GM12864 (cell line): Measurements from ENCODE around the gene ARHGEF4.

ENCODE experiments used
- DNase-seq: peaks from one replicate; pipeline ENCODE4 v3.0.0-alpha.2; 2011; ENCODE audit warnings: low read depth
- H3K4me3 ChIP-seq: 2 replicates; pipeline ENCODE4 v1.5.1; 2011; ENCODE audit warnings: mild to moderate bottlenecking, low read depth, low read length, control low read depth
- TF ChIP-seq, protein P1 (sequence below): IDR thresholded peaks from 2 replicates; pipeline ENCODE4 v1.5.1; 2011; ENCODE audit warnings: low read depth, mild to moderate bottlenecking, moderate library complexity, low read length, control low read depth, inconsistent platforms; ENCODE audit errors: missing control alignments

The ARHGEF4 gene

DNA sequence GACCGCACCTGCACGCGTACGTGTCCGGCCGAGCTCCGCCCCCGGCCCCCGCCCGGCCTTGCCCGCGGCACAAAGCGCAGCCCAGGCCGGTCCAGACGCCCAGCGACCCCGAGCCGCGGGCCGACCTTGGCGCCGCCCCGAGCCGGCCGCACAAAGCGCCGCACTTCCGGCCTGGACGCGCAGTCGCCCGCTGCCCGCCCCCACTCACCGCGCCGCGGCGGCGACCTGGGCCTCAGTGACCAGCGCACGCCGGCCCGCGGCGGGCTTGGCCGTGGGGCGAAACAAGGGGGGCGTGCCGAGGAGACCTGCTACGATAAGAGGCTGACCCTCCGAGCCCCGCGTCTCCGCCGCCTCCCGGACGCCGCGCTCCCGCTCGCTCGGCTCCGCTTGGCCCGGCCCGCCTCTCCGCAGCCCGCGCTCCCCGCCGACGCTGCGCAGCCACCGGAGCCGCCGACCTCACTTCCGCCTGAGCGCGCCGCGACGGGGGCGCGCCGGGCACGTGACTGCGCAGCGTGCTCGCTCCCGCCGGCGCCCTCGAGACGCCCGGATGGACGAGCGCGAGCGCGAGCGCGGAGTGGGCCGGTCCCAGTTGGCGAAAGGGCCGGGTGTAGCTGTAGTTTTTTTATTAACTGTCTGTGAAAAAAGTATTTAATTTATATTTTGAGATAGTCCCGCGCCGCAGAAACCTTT, 256.4 kb downstream of the ARHGEF4 start, which contains the start of gene FAM168B:
FAM168B (minus strand) TSS at position 455 of the 690 bp plus-strand sequence. CDS start 10,814 bp downstream, outside the sequence.
- DNase-seq = peak; percentile 58
- H3K4me3 ChIP-seq = peak within 1 kb of the TSS; percentile 70
- TF ChIP-seq, protein P1, sequence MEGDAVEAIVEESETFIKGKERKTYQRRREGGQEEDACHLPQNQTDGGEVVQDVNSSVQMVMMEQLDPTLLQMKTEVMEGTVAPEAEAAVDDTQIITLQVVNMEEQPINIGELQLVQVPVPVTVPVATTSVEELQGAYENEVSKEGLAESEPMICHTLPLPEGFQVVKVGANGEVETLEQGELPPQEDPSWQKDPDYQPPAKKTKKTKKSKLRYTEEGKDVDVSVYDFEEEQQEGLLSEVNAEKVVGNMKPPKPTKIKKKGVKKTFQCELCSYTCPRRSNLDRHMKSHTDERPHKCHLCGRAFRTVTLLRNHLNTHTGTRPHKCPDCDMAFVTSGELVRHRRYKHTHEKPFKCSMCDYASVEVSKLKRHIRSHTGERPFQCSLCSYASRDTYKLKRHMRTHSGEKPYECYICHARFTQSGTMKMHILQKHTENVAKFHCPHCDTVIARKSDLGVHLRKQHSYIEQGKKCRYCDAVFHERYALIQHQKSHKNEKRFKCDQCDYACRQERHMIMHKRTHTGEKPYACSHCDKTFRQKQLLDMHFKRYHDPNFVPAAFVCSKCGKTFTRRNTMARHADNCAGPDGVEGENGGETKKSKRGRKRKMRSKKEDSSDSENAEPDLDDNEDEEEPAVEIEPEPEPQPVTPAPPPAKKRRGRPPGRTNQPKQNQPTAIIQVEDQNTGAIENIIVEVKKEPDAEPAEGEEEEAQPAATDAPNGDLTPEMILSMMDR = no peak

DNA sequence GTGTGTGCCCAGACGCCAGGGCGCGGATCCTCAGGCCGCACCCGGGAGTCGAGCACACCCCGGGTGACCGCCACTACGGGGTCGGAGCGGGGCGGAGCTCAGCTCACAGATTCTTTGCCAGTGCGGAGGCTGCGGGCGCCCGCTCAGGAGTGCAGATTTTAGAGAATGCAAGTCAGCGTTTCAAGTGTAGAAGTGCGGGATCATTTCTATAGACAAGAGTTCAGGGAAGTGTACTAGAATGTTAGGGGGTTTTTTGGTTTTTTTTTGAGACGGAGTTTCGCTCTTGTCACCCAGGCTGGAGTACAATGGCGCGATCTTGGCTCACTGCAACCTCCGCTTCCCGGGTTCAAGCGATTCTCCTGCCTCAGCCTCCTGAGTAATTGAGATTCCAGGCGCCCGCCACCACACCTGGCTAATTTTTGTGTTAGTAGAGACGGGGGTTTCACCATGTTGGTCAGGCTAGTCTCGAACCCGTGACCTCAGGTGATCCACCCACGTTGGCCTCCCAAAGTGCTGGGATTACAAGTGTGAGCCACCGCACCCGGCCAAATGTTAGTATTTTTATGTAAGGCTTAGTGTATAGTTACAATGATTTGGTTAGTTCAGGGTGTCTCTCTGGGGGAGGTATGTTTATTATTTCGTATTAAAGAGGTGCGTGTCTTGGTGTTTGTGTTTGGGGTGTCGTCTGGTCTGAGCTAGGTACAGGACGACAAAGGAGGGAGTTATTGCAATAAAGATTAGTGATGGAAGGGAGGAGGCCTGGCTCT, 257.2 kb downstream of the ARHGEF4 start:
- TF ChIP-seq, protein P1 = no peak
- peak overlapping the region; percentile 70 for H3K4me3 ChIP-seq
- no peak for DNase-seq

DNA sequence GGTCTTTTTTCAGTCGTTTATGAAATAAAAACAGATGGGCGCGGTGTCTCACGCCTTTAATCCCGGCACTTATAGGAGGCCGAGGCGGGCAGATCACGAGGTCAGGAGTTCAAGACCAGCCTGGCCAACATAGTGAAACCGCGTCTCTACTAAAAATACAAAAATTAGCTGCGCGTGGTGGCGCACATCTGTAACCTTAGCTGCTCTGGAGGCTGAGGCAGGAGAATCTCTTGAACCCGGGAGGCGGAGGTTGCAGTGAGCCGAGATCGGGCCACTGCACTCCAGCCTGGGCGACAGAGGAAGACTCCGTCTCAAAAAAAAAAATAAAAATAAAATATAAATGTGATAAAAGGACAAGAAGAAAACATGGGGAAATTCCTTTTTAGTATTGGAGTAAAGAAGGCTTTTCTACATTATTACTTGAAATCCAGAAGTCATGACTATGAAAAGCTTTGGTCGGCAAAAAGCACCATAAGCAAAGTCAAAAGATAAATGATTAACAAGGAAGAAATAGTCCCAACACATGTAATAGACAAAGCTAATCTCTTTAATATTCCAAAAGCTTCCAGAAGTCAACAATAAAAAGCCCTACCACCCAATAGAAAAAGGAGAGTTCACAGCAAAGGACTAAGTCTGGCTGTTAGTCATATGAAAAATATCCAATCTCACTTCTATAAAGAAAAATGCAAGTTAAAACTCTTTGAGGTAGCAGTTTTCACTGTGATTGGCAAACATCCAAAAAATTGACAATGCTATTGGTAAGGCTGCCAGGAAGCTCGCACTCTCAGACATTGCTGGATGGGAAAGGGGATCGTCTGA, 258.0 kb downstream of the ARHGEF4 start:
- TF ChIP-seq, protein P1 = no peak
- no peak overlapping the region; the same call in 1 of the 2 replicates for H3K4me3 ChIP-seq
- DNase-seq = no peak
